ENCODE data around the gene IL15.
"Not testable (repeated sequence)": the region's sequence is repeated elsewhere in the genome, so short reads cannot be mapped to it uniquely, and the experiment has no call there.

IL15 gene

DNA sequence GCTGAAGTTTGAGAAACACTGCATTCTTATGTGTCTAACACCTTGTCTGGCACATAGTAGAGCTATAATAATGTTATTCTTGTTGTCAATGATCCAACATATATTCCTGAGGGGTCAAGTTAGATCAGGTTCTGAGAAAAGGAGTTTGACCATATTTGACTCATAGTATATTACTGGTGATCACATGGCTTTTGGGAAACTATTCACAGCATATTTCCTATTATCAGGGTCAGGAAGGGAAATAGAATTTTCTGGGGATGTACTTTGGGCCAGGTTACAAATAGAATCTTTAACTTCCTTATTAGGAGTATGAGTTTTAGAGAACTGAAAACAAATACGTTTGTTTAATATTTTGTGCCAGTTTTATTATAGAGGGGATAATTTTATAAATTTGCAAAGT is 11.6 kb downstream of the IL15 start:
- DNase-seq (ENCODE audit: low spot score): no peak

DNA sequence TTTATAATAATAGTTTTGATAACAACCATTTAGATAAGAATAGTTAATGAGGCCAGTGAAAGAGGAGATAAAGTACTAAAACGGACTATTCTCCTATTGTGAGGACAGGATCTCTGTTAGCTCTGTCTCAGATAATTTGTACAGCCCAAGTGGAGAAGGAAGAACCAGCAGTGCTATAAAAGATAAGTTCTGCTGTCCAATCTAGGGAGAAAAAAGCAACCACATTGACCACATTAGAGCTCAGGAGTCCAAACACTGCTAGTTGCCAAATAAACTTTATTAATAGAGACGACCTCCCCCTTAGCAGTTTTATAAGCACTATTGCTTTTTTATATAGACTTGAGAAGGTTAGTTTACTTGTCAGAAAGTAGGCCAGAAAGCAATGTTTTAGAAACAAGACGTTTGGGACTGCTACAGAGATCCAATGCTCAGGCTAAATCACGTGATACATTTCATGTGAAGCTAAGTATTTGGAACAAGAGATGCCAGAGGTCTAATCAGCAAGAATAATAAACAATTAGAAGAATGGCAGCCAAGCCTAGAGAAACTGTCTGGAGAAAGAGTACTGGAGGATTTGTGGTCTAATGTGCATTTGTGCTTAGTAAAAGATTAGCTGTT is 15.9 kb downstream of the IL15 start:
- DNase-seq (ENCODE audit: low spot score): peak; percentile 60

DNA sequence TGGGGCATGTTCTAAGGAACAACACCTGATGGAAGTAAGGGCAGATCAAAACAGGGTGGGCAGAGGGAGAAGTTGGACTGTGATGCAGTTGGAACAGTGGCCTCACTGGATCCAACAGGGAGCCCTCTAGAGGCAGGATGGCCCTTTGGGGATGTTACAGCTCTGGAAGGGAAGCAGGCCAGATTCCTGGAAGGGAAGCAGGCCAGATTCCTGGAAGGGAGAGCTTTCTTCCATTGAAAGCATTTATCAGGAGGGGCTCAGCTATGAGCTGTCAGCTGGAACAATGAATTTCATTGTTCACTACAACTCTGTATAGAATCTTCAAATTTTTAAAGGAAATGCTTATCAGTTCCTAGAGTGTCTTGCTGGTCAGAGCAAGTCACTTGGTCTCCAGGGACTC is 17.7 kb downstream of the IL15 start:
- no peak for DNase-seq (ENCODE audit: low spot score)

DNA sequence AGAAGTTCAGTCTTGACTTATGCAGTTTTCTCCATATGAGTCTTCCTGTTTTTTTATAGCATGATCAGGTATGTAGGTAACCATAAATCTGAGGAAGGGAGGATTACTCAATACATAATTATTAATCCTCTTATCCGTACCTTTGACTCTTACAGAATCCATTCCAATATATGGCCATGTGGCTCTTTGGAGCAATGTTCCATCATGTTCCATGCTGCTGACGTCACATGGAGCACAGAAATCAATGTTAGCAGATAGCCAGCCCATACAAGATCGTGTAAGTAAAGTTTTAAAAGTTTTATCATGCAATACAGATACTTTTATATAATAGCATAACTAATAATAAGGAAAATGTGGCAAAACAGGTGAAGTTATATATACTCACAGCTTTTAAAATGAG is 19.6 kb downstream of the IL15 start:
- no peak for DNase-seq (ENCODE audit: low spot score)

DNA sequence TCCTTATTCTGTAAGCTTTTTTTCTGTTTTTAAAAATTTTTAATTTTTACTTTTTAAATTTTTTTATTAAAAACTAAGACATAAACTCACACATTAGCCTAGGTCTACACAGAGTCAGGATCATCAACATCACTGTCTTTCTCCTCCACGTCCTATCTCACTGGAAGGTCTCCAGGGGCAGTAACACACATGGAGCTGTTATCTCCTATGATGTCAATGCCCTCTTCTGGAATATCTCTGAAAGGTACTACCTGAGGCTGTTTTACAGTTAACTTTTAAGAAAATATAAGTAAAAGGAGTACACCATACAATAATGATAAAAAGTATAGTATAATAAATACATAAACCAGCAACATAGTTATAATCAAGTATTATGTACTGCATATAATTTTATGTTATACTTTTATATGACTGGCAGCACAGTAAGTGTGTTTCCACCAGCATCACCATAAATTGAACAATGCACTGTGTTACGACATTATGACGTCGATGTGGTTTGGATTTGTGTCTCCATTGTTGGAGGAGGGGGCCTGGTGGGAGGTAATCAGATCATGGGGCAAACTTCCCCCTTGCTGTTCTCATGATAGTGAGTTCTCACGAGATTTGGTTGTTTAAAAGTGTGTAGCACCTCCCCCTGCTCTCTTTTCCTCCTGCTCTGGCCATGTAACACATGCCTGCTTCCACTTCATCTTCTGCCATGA is 21.3 kb downstream of the IL15 start:
- no peak for DNase-seq (ENCODE audit: low spot score)

DNA sequence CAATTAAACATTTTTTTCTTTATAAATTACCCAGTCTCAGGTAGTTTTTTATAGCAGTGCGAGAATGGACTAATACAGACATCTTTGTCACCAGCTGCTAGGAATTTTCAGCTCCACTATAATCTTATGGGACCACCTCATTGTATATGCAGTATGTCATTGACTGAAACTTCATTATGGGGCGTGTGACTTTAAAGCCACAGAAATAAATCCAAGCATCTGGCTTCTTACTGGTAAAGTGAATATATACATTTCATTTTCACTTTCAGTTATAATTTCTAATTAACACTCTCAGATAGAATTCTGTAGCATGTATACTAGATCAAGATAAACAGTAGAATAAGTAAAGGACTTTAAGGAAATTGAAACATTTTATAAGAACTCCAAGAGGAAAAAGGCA is 21.9 kb downstream of the IL15 start:
- no peak for DNase-seq (ENCODE audit: low spot score)

DNA sequence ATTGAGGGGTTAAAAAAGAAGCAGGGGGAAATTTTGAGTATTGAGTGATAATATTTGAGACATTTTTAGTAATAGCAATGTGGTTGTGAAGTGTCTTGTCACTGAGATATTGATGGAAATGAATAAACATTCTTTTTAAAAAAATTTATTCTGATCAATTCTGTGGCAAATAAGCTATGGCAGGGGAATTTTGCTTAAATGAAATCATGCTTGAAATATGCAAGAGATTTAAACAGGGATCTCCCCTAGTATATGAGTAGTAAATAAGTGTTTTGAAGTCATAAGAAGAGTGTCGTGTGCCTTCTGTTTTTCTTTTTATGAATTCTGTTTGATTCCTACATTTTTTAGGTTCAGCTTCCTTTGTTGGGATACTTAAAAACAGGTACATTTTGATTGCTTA is 23.2 kb downstream of the IL15 start:
- DNase-seq (ENCODE audit: low spot score): no peak

DNA sequence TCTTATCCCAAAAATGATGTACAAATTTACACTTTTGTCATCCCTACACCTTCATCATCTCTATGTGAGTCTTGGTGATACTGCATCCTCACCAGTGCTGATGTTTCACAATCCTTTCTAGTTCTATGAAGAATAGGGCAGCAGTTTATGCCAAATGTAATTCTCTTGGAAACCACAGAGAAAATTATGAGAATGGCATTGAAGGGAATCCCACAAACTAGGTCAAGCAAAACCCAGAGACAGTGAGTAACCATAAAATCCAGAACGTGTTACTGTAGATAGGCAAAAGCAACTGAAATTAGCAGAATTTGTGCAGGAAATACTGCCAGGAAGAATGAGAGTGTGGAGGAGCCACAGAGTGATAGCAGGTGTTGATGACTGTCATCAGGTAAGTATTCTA is 24.5 kb downstream of the IL15 start:
- peak; percentile 17 for DNase-seq (ENCODE audit: low spot score)

DNA sequence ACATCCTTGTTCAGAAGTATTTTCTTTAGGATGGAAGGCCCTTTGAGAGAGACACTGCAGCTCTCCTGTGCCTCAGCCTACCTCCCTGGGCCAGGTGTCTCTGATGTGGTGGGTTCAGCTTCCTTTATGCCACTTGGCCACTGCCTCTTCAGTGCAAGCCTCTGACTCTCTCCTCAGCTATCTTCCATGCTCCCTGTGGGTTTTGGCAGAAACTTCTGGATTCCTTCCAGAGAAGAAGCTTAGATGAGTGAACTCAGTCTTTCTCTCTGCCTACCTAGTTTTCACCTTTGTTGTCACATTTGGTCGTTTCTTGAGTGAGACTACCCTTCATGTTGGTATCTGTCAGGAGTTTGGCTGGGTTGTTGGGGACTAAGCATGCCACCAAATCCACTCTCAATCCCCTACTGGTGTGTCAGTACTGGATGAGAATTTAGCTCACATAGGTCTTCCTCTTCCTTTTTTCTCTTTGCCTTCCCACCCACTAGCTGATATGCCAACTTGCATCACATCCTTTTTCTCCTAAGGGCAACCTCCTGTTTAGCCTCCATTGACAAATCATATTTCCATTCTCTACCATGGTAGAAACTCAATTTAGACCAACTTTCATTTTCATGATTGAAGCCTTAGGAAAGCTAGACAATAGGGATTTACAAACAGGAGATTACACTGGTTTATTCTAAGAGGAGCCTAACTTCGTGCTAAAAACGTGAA is 32.0 kb downstream of the IL15 start:
- DNase-seq (ENCODE audit: low spot score): peak; percentile 24

DNA sequence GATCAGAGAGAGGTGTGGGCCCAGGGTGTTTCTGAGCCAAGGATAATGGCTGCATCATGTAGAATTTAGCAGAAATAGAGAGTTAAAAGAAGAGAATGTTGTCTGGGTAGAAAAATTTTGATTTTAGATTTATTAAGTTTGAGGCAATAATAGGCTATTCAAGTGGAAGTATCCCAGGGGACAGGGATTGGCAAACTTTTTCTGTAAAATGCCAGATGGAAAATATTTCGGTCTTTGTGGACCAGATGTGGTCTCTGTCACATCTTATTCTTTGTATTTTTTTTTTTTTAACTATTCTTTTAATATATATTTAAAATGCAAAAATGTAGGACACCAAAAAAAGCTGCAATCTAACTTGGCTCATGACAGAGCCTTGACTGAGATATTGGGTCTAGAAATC is 33.1 kb downstream of the IL15 start:
- DNase-seq (ENCODE audit: low spot score): no peak

DNA sequence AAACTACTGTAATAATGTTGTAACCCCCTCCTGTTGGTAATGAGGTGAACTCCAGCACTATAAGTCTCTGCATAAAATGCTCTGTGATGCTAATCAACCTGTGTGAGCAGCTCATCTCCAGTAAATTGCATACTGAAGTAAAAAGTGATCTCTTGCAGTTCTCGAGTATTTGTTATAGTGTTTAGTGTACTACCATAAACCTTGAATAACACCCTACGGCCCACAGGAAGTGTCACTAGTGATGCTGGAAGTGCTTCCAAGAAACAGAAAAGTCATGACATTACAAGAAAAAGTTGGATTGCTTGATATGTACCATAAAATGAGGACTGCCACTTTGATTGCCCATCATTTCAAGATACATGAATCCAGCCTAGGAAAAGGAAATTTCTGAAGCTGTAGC is 39.0 kb downstream of the IL15 start:
- DNase-seq (ENCODE audit: low spot score): no peak

DNA sequence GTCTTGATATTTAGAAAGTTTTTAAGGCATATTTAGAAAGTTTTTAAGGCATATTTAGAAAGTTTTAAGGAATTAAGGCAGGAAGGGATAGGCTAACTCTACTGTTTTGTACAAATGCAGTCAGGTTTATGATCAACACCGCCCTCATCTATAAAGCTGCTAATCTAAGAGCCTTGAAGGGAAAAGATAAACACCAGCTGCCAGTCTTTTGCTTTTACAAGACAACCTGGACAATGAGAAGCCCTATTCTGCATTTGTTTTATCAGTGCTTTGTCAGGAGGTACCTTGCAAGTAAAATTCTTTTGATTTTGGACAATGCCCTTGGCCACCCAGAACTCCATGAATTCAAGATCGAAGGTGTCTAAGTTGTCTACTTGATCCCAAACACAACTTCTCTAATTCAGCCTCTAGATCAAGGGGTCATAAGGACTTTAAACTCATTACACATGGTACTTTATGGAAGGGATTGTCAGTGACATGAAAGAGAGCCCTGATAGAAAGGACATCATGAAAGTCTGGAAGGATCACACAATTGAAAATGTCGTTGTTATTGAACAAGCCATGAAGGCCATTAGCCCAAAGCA is 39.8 kb downstream of the IL15 start:
- DNase-seq (ENCODE audit: low spot score): no peak

DNA sequence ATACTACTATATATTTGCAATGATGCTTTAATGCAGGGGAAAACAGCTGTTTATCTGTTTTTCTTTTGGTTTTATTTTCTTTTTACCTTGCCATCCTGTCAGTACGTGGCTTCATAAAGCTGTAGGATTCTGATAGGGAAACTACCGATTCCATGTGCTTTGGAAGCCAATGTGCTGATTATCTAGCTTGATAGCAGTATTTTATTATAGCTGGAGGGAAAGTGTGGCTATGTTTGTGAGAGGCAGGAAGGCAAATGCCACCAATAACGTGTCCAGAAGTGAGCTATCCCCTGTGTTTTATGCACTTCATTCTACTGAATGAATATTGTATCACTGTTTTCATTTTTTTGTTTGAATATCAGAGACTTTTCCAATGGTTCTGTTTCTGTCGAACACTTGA is 43.7 kb downstream of the IL15 start:
- no peak for DNase-seq (ENCODE audit: low spot score)

DNA sequence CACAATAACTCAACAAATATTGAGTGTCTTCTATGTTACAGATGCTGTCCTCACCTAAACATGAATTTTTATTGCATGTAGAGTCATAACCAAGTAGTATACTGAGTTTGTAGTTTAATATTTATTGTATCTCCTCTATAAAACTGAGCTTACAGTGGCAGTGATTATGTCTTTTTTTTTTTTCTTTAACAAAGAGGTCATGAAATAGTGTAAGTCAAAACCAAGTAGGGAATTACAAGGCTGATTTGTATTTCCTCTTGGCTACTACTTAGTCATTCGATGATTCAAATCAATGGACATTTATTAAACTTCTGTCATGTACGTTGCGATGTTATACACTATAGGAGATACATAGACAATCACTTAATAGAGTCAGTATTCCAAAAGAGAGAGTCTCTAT is 48.4 kb downstream of the IL15 start:
- no peak for DNase-seq (ENCODE audit: low spot score)

DNA sequence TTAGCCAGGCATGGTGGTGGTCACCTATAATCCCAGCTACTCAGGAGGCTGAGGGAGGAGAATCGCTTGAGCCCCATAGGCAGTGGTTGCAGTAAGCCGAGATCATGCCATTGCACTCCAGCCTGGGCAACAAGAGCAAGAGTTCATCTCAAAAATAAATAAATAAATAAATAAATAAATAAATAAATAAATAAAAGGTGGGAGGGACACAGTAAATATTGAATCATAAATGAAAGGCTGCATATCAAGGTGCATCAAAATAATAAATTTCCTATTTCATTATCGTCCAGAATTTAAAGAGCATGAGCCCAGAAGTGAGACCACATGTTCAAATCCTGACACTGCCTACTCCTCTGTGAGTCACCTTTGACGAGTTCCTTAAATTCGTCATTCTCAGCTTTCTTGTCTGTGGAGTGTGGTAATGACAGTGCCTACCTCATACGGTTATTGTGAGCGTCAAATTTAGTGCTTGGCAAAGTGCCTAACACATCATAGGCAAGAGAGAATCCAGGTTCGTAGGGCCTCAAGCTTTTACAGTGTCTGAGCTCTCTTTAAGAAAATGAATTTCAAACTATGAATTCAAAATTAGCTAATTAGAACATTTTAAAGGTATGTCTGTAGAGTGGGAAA is 49.9 kb downstream of the IL15 start:
- peak; percentile 28 for DNase-seq (ENCODE audit: low spot score)

DNA sequence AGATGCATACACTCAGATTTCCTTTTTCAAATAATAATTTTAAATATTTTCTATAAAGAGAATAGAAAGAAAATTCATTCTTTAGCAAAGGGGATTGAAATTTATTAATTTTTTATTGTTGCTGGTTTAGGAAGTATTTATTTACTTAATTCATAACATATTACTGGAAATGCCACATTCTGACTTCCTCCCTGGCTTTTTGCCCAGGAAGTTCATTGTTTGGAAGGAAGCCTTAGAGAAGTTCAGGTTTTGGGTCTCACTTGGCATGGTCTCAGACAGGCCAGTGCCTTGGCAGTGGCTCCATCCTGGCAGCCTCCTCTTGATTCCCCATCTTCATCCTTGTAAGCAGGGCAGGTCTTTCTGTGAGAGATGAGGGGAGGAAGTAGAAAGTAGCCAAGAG is 50.5 kb downstream of the IL15 start:
- no peak for DNase-seq (ENCODE audit: low spot score)

DNA sequence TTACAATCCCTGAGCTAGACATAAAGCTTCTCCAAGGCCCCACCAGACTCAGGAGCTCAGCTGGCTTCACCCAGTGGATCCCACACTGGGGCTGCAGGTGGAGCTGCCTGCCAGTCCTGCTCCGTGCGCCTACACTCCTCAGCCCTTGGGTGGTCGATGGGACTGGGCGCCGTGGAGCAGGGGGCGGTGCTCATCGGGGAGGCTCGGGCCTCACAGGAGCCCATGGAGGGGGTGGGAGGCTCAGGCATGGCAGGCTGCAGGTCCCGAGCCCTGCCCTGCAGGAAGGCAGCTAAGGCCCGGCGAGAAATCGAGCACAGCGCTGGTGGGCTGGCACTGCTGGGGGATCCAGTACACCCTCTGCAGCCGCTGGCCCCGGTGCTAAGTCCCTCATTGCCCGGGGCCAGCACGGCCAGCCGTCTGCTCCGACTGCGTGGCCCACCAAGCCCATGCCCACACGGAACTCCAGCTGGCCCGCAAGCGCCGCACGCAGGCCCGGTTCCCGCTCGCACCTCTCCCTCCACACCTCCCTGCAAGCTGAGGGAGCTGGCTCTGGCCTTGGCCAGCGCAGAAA is 53.4 kb downstream of the IL15 start:
- not testable (repeated sequence) for DNase-seq (ENCODE audit: low spot score)

DNA sequence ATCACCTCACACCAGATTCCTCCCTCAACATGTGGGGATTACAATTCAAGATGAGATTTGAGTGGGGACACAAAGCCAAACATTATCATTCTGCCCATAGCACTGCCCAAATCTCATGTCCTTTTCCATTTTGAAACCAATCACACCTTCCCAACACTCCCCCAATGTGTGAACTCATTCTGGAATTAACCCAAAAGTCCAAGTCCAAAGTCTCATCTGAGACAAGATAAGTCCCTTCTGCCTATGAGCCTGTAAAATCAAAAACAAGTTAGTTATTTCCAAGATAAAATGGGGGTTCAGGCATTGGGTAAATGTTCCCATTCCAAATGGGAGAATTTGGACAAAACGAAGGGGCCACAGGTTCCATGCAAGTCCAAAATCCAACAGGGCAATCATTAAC is 54.9 kb downstream of the IL15 start:
- DNase-seq (ENCODE audit: low spot score): not testable (repeated sequence)

DNA sequence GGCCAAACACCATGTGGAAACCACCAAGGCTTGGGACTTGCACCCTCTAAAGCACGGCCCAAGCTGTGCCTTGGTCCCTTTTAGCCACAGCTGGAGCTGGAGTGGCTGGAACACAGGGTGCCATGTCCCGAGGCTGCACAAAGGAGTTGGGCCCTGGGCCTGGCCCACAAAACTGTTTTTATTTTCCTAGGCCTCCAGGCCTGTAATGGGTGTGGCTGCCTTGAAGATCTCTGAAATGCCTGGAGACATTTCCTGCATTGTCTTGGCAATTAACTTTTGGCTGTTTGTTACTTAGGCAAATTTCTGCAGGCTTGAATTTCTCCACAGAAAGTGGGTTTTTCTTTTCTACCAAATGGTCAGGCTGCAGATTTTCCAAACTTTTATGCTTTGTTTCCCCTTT is 55.7 kb downstream of the IL15 start:
- no peak for DNase-seq (ENCODE audit: low spot score)

DNA sequence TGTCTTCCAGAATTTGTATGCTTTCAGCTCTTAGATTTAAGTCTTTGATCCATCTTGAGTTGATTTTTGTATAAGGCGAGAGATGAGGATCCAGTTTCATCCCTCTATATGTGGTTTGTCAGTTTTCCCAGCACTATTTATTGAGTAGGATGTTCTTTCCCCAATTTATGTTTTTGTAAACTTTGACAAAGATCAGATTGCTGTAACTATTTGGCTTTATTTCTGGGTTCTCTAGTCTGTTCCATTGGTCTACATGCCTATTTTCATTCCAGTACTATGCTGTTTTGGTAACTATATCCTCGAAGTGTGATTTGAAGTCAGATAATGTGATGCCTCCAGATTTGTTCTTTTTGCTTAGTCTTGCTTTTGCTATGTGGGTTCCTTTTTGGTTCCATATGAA is 60.7 kb downstream of the IL15 start:
- DNase-seq (ENCODE audit: low spot score): no peak

DNA sequence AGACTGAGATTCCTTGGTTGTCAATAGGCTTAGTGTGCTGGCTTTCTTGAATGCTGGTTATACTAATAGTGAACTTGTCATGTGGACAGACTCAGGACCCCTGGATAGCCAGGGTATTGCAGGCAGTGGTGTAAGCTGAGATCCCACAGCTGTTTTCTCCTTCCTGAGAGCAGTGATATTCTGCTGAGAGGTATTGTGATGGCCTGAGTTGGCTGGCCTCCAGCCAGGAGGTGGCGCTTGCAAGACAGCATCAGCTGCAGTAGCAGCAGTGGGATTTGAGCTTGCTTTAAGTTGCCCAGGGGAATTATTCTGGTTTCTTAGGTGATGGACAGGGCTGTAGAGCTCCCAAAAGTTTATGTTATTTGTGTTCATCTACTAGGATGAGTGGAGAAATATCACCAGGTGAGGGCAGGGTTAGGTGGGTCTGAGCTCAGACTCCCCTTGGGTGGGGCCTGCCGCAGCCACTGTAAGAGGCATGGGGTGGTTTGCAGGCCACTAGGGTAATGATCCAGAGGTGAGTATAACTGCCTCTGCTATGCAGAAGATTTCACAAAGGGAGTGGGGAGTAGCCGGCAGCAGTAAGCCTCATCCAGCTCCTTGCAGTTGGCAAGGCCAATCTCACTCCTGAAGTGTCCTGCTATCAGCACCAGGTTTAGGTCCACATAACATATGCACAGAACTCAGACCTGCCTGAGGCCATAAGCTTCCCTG is 66.2 kb downstream of the IL15 start:
- DNase-seq (ENCODE audit: low spot score): no peak

DNA sequence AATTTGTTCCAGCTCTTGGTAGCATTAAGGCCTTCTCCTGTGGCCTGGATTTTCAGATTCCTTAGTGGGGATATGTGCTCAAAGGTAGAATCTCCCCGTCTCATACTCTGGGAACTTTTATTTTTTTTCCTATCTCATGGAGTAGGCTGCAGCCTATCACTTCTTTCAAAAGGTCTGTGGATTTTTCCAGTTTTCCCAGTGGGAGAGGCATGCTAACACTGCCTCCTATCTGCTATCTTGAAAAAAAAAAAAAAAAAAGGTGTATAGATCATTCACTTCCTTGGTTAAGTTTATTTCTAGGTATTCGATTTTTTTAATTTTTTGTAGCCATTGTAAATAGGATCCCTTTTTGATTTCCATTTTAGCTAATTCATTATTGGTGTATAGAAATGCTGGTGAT is 67.1 kb downstream of the IL15 start:
- DNase-seq (ENCODE audit: low spot score): no peak

Data from AG20443 (cell line).